Measurements from ENCODE around the gene GNG12.

GRCh38 chr1:67830928-67831830, 2.1 kb downstream of the GNG12 start:
- no peak for TF ChIP-seq POLR2AphosphoS5 (IDR thresholded peaks at IDR 0.05)
- TF ChIP-seq, protein P1, sequence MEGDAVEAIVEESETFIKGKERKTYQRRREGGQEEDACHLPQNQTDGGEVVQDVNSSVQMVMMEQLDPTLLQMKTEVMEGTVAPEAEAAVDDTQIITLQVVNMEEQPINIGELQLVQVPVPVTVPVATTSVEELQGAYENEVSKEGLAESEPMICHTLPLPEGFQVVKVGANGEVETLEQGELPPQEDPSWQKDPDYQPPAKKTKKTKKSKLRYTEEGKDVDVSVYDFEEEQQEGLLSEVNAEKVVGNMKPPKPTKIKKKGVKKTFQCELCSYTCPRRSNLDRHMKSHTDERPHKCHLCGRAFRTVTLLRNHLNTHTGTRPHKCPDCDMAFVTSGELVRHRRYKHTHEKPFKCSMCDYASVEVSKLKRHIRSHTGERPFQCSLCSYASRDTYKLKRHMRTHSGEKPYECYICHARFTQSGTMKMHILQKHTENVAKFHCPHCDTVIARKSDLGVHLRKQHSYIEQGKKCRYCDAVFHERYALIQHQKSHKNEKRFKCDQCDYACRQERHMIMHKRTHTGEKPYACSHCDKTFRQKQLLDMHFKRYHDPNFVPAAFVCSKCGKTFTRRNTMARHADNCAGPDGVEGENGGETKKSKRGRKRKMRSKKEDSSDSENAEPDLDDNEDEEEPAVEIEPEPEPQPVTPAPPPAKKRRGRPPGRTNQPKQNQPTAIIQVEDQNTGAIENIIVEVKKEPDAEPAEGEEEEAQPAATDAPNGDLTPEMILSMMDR (IDR thresholded peaks at IDR 0.05): no peak
- TF ChIP-seq POLR2A (IDR thresholded peaks at IDR 0.05): no peak

Data from upper lobe of left lung (tissue), 4 donors.